ENCODE measurements around the gene SUGCT. TPM values are rescaled to one million over a fixed set of nuclear protein-coding genes. Genes with fewer than 3 reads are reported as not detected.
"Not testable (repeated sequence)": the region's sequence is repeated elsewhere in the genome, so short reads cannot be mapped to it uniquely, and the experiment has no call there.

The SUGCT gene
- polyA plus RNA-seq, 1 donor, result 2.2 TPM

GRCh38 chr7:40570223-40570622 is 435.4 kb downstream of the SUGCT start:
- no peak for DNase-seq (ENCODE audit: low read depth)

DNA sequence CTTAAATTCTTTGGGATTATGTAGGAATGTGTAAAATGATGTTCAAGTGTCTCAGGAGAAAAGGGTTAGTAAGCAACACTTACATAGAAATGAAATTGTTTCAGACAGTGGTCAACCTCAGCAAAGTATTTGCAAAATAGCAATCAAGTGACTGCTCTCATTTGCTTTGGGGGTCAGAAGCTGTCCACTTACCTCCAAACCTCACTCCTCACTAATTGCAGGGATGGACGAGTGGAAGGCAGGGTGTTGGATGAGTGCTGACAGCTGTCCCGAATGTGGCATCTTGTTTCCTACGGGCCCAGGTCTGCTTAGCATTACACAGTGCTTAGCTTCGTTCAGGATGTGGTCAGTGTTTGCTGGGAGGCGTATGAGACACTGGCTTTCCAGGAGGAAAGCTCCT is 437.0 kb downstream of the SUGCT start:
- no peak for DNase-seq (ENCODE audit: low read depth)

DNA sequence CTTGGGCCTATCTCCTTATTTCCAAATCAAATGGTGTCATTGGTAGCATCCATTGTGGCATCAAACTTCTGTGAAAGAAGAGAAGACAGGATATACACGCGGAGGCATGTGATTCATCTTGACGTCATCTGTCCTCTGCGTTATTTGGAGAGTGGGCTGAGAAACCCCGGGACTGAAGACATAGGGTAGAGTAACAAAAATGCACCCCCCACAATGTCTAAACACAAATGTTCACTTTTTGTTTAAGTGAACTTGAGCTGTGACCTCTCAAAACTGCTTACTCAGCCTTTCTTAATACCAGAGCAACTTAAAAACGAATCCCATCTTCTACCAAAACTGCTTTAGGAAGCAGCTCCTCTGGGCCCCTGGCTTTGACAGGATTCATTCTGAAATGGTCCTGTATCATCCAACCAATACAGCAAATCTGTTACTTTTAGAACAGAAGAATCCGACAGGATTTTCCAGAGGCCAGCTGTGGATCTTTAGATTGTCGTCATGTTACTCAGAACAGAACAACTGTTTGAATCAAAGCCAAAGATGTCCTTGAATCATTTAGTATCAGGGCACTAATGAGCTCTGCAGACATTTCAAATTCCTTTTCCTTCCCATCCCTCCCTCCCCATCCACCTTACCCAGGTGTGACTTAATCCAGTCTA is 438.1 kb downstream of the SUGCT start:
- DNase-seq (ENCODE audit: low read depth), result no peak

DNA sequence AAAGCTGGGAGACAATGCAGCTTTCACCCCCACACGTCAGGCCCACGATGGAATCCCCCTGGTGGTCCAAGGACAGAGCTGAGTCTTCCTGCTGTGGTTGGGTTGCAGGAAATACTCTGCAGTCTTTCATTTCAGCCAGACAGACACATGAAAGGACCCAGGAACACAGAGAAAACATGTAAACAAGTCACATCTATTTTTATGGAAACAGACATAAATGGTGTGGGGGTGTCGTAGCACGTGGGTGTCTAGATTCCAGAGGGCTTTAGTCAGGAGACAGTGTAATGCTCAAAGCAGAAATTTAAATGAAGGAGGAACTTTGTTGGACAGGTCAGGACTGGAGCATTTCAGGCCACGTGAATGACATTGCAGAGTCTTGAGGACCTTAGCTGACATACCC is 444.6 kb downstream of the SUGCT start:
- DNase-seq (ENCODE audit: low read depth), result no peak

DNA sequence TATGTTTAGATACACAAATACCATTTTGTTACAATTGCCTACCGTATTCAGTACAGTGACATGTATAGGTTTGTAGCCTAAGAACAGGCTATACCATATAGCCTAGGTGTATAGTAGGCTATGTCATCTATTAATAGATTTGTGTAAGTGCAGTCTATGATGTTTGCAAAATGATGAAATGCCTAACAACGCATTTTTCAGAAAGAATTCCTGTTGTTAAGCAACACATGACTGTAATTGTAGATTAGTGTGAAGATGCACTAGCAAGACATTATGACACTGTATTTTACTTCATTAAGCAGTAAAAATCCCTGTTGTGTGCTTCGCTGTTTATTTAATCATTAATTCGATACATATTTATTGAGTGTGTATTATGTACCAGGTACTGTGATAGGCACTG is 446.0 kb downstream of the SUGCT start:
- DNase-seq (ENCODE audit: low read depth), result no peak

DNA sequence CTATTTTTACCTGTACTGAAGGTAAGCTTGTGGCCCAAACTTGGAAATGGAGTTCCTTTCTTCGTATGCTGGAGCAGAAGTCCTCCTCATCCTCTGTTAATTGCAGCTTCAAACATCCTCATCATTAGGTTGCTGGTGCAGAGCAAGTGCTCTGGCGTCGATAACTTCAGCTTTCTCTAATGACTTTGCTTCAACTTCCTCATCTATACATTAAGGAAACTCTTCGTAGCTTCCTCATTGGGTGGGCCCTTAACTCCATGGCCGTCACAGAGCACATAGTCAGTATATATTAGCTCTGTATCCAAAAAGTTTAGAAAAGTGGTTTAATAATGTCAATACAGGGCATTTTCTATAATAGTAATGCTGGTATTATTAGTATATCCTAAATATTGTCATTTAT is 447.7 kb downstream of the SUGCT start:
- no peak for DNase-seq (ENCODE audit: low read depth)

- DNase-seq (ENCODE audit: low read depth), result peak; percentile 29
These were observed 449.1 kb downstream of the SUGCT start for GRCh38 chr7:40583667-40584444.

- no peak for DNase-seq (ENCODE audit: low read depth)
These were observed 450.0 kb downstream of the SUGCT start for GRCh38 chr7:40584667-40585433.

DNA sequence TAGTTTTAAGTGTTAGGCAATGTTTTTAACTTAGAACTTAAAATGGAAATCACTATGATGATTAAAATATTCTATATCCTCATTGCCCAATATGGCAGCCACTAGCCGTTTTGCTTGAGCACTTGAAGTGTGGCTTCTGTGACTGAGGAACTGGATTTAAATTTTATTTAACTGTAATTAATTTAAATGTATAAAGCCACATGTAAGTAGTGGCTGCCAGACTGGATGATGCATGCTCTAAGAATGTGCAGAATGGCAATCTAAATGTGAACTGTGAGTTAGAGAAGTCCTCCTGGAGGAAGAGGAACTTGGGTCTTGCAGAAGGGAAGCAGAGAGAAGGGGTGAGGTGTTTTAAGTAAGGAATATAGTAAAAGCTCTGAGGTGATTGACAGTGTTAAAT is 451.4 kb downstream of the SUGCT start:
- DNase-seq (ENCODE audit: low read depth), result no peak

GRCh38 chr7:40587419-40587818 is 452.6 kb downstream of the SUGCT start:
- no peak for DNase-seq (ENCODE audit: low read depth)

DNA sequence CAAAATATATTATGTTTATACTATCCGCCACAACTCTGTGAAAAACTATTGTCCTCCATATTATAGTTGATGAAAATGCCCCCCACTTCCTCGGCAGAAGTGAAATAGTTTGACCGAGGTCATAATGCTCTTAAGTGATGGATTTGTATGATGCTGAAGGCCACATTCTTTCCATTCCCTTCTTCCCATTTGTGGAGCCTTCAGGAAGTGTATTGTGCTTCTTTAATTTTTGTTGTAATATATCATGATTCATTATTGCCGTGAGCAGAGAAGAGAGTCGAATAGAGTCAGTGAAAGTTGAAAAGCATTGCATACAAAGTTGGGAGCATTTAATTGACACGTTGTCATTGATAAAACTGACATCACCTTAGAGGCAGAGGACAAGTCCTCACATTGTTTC is 460.3 kb downstream of the SUGCT start:
- DNase-seq (ENCODE audit: low read depth), result no peak

GRCh38 chr7:40595832-40596231 is 461.0 kb downstream of the SUGCT start:
- DNase-seq (ENCODE audit: low read depth), result no peak

- DNase-seq (ENCODE audit: low read depth), result no peak
These were observed 462.7 kb downstream of the SUGCT start for GRCh38 chr7:40597517-40597916.

DNA sequence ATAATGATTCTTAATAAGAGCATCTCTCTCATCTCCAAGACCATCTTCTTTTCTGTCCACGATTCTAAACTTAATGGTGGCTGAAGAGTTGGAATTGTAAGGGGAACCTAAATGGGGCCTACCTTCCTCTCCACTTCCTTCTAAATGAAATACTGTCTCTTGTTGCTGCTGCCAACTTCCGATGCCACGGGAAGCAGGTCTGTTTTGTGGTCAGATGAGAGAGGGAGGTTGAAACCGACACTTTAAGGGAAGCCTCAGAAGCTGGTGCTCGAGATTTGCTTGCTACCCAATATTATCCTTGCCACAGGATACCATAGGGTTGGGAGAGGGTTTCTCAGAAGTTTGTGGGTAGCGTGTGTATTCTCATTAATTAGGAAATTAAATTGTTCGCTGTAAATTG is 464.1 kb downstream of the SUGCT start:
- DNase-seq (ENCODE audit: low read depth), result no peak

- DNase-seq (ENCODE audit: low read depth), result no peak
These were observed 465.0 kb downstream of the SUGCT start for GRCh38 chr7:40599836-40600235.

GRCh38 chr7:40602351-40602750 is 467.5 kb downstream of the SUGCT start:
- not testable (repeated sequence) for DNase-seq (ENCODE audit: low read depth)

DNA sequence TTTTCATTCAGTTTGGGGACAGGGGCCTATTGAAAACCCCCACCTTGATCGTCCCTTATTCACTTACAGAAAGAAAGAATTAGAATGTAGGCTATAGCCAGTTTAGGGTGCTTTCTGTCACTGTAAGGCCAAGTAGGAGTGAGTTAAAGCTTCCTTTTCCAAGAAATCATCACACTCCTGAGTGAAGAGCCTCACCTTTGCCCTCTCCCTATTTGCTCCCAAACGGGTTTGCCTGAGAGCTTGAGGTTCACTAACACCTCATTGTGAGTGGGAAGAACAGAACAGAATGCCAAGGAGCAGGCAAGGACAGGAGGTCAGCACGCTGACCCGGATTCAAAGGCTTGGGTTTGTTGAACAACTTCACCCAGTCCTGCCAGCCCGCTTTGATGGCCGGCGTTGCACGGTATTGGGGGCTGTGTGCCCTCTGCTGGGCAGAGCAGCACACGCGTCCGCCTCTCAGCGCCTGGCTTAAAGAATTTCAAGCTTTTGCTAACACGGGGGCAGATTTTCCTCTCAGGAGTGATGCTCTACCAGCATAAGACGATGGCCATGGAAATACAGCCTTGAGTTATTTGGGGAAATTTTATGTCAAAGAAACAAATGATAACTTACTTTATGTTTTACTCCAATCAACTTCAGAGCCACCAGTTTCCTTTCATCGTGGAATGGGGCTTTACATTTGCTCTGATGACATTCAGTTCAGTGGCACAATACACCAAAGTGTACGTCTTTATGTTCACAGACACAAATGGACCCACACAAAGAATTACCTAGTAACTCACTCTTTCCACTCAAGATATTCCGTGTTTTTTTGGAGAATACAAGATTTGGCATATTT is 470.0 kb downstream of the SUGCT start:
- no peak for DNase-seq (ENCODE audit: low read depth)

GRCh38 chr7:40608321-40609075 is 473.7 kb downstream of the SUGCT start:
- DNase-seq (ENCODE audit: low read depth), result no peak

- DNase-seq (ENCODE audit: low read depth), result no peak
These were observed 475.7 kb downstream of the SUGCT start for GRCh38 chr7:40610461-40610860.

GRCh38 chr7:40611095-40611871 is 476.5 kb downstream of the SUGCT start:
- no peak for DNase-seq (ENCODE audit: low read depth)

All from forelimb muscle (tissue), 1 donor.